Activated CD8-positive, alpha-beta T cell treated with anti-CD3 and anti-CD28 coated beads, Interleukin-2, amount 10 ng/mL, durations not matched to agents 7 days and 5 days (primary cell): ENCODE measurements around the gene GSTA1. TPM values are rescaled to one million over a fixed set of nuclear protein-coding genes. Genes with fewer than 3 reads are reported as not detected.
"Not testable (repeated sequence)": the region's sequence is repeated elsewhere in the genome, so short reads cannot be mapped to it uniquely, and the experiment has no call there.

Experiments
- ATAC-seq: fragments of 150-1000 bp; cut with Tn5 transposase; one replicate; pipeline ENCODE4 v1.10.0; 2021; ENCODE audit warnings: moderate library complexity
- CTCF ChIA-PET: fragments of 350-600 bp; sonication (Branson Sonifier 250); formaldehyde crosslinking; loops from one replicate; lab custom pipeline; 2021; ENCODE audit warnings: antibody characterized with exemption; lab: Charles Lee
- POLR2A ChIA-PET: fragments of 350-600 bp; sonication (Branson Sonifier 250); formaldehyde crosslinking; loops from one replicate; lab custom pipeline; 2021; ENCODE audit warnings: antibody characterized with exemption; lab: Charles Lee
- DNase-seq: peaks from one replicate; pipeline ENCODE4 v3.0.0-alpha.2; 2020
- H3K27ac Mint-ChIP-seq: one replicate; pipeline ENCODE4 v1.8.0; 2021; ENCODE audit warnings: mild to moderate bottlenecking, mixed read lengths
- H3K27me3 Mint-ChIP-seq: one replicate; pipeline ENCODE4 v1.8.0; 2021; ENCODE audit warnings: low read depth, mixed read lengths
- H3K36me3 Mint-ChIP-seq: one replicate; pipeline ENCODE4 v1.8.0; 2021; ENCODE audit warnings: low read depth, mixed read lengths
- H3K4me1 Mint-ChIP-seq: one replicate; pipeline ENCODE4 v1.8.0; 2021; ENCODE audit warnings: low read depth, mixed read lengths
- H3K4me3 Mint-ChIP-seq: one replicate; pipeline ENCODE4 v1.8.0; 2021; ENCODE audit warnings: mild to moderate bottlenecking, mixed read lengths
- H3K9me3 Mint-ChIP-seq: one replicate; pipeline ENCODE4 v1.8.0; 2022; ENCODE audit warnings: mixed read lengths; ENCODE audit not compliant: insufficient read depth
- total RNA-seq, 2 experiments: library from RNA; stranded (reverse); gene quantifications; one replicate each; pipeline ENCODE4 v1.2.3, GENCODE V29; 2021

Gene GSTA1
- total RNA-seq, 2 experiments from 2014 or later: not detected

DNA sequence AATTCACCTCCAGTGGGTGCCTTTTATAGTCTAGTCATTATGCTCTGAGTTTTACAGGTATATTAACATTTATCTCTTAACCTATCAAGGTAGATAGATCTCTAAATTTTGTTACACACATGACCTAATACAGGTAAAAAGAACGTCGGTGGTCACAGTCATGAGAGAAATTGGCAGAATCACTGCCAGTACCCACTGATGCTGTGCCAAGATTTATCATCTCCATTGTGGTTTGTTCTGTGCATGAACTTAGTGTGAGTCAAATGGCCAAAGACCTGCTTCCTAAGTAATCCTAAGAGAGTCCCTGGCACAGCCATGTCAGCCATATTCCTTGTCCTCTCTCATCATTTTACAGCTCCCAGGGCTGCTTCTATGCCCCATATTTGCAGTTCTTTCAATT lies 9.2 kb downstream of the GSTA1 start:
- CTCF ChIA-PET, H3K9me3 Mint-ChIP-seq, ATAC-seq, H3K27ac Mint-ChIP-seq, POLR2A ChIA-PET, H3K4me3 Mint-ChIP-seq, H3K36me3 Mint-ChIP-seq, H3K27me3 Mint-ChIP-seq, H3K4me1 Mint-ChIP-seq, DNase-seq: not testable (repeated sequence)

DNA sequence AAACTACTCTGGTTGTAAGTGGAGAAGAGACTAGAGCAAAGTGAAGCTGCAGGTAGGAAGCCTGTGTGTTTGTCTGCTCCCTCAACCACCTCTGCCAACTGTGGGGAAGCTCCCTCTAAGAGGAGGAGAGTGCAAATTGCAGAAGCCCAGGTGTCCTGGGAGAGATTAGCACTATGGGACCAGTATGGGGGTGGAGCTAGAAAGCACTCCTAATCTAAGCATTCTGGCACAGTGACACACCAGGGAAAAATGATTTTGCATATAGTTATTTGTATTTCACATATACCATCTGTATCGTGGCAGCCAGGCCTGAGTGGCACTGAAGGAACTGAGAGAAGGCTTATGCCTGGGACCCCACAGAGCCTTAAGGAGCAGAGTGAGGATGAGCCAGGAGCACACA lies 12.8 kb downstream of the GSTA1 start:
- H3K27me3 Mint-ChIP-seq: peaks cover 4% of the 10 kb centered on the region
- ATAC-seq (no peak), DNase-seq (no peak)
- H3K36me3 Mint-ChIP-seq: no peaks in the 10 kb centered on the region
- no peaks in the 10 kb centered on the region for H3K4me1 Mint-ChIP-seq
- POLR2A ChIA-PET: no interaction called here
- CTCF ChIA-PET: no interaction called here
- H3K4me3 Mint-ChIP-seq: no peak overlapping the region
- H3K27ac Mint-ChIP-seq: no peak overlapping the region
- no peaks in the 10 kb centered on the region for H3K9me3 Mint-ChIP-seq

DNA sequence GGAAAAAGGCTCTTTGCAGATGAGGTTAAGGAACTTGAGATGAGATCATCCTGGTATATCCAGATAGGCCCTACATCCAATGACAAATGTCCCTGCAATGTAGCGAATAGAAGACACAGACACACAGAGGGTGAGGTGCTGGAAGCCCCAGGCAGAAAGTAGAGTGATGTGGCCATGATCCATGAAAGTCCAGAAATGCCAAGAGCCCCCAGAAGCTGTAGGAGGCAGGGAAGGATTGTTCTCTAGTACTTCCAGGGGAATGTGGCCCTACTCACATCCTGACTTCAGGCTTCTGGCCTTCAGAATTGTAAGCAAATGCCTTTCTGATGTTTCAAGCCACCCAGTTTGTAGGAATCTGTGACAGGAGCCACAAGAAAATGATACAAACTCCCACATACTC lies 14.0 kb downstream of the GSTA1 start:
- CTCF ChIA-PET, POLR2A ChIA-PET, H3K27me3 Mint-ChIP-seq, DNase-seq, H3K9me3 Mint-ChIP-seq, H3K4me3 Mint-ChIP-seq, H3K4me1 Mint-ChIP-seq, H3K36me3 Mint-ChIP-seq, H3K27ac Mint-ChIP-seq, ATAC-seq: not testable (repeated sequence)

DNA sequence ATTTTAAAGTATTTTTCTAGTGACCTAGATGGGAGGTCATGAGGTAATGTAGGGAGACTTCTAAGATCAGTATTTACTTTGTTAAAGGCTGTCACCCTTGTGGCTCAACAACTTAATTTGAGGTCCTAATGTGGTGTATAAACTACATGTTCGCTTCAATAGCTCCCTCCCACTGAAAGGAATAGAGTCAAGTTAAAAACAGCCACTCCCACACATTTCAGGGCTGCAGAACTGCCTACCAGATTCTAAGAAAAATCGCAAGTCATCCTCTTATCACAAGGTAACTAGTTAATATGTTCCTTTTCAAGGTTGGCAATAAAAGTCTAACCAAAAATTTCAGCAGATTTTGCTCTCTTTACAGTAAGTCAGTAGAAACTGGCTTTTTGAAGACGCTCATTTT lies 15.1 kb downstream of the GSTA1 start:
- no peaks in the 10 kb centered on the region for H3K36me3 Mint-ChIP-seq
- no peak overlapping the region for H3K27ac Mint-ChIP-seq
- DNase-seq (no peak), ATAC-seq (no peak)
- H3K4me3 Mint-ChIP-seq: no peak overlapping the region
- H3K4me1 Mint-ChIP-seq: no peaks in the 10 kb centered on the region
- CTCF ChIA-PET: no interaction called here
- POLR2A ChIA-PET: no interaction called here
- no peaks in the 10 kb centered on the region for H3K27me3 Mint-ChIP-seq
- no peaks in the 10 kb centered on the region for H3K9me3 Mint-ChIP-seq

DNA sequence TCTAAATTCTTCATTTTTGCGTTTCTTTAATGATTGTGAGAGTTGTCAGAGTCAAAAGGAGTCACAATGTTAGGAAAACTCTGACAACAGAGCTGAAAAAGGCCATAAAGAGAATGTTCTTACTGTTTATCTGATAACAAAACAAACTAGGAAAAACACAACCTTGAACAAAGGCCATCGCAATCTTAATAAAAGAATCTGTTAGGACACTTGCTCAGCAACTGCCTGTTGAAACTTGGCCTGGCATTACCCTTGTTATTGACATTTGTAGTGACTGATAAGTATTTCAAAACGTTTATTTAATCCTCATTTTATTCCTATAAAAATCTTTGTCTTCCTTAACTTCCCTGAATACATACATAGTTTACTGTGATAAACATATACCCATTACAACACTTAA lies 15.7 kb downstream of the GSTA1 start:
- Mint-ChIP-seq H3K27ac (no peak overlapping the region), H3K9me3 (no peaks in the 10 kb centered on the region), H3K36me3 (no peaks in the 10 kb centered on the region), H3K27me3 (no peaks in the 10 kb centered on the region), H3K4me1 (no peaks in the 10 kb centered on the region), H3K4me3 (no peak overlapping the region)
- CTCF ChIA-PET: no interaction called here
- no peak for DNase-seq
- POLR2A ChIA-PET: no interaction called here
- no peak for ATAC-seq

DNA sequence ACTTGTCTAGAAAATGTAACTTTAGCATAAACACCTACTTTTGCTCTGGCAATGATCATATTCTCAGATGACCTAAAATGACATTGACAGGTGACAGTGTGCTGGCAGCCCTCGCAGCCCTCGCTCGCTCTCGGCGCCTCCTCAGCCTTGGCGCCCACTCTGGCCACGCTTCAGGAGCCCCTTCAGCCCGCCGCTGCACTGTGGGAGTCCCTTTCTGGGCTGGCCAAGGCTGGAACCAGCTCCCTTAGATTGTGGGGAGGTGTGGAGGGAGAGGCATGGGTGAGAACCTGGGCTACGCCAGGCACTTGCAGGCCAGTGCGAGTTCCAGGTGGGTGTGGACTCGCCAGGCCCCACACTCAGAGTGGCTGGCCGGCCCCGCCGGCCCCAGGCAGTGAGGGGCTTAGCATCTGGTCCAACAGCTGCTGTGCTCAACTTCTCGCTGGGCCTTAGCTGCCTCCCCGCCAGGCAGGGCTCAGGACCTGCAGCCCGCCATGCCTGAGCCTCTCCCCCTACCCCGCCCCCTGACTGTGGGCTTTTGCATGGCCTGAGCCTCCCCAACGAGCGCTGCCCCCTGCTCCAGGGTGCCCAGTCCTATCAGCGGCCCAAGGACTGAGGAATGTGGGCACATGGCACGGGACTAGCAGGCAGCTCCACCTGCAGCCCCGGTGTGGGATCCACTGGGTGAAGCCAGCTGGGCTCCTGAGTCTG lies 17.2 kb downstream of the GSTA1 start:
- H3K4me3 Mint-ChIP-seq: no peak overlapping the region
- no peak for ATAC-seq
- peaks cover 2% of the 10 kb centered on the region for H3K27me3 Mint-ChIP-seq
- CTCF ChIA-PET: interaction anchor here (0.9 kb wide), 1 partner anchor 52 kb away, joined by 3 read pairs; no protein-coding TSS in a partner anchor
- H3K36me3 Mint-ChIP-seq: no peaks in the 10 kb centered on the region
- H3K4me1 Mint-ChIP-seq: no peaks in the 10 kb centered on the region
- POLR2A ChIA-PET: no interaction called here
- no peak overlapping the region for H3K27ac Mint-ChIP-seq
- DNase-seq: no peak
- H3K9me3 Mint-ChIP-seq: no peaks in the 10 kb centered on the region

DNA sequence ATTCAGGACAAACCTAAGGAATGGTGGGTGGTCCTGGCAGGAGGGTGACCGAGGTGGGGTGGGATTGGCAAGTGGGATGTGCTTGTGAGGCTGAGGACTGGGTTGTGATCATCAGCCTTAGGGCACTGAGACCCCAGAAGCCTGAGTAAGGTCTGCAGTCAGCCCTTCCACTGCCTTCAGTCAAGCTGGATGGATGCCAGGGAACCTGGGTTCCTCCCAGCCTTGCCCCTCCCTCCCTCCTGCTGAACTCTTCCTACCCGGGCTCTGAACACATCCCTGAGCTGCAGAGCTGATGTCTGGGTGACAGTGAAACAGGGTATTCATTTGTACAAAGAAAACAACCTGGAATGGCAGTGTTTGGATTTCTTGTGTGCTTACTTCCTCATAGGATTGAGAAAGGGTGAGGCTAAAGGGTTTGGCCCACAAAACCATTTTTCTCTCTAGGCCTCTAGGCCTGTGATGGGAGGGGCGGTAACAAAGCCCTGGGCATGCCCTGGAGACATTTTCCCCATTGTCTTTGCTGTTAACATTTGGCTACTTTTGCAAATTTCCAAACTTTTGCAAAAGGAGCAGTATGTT lies 20.8 kb downstream of the GSTA1 start:
- H3K9me3 Mint-ChIP-seq, DNase-seq, H3K4me3 Mint-ChIP-seq, ATAC-seq, POLR2A ChIA-PET, H3K36me3 Mint-ChIP-seq, H3K27ac Mint-ChIP-seq, CTCF ChIA-PET, H3K4me1 Mint-ChIP-seq: not testable (repeated sequence)
- peaks cover 12% of the 10 kb centered on the region for H3K27me3 Mint-ChIP-seq

DNA sequence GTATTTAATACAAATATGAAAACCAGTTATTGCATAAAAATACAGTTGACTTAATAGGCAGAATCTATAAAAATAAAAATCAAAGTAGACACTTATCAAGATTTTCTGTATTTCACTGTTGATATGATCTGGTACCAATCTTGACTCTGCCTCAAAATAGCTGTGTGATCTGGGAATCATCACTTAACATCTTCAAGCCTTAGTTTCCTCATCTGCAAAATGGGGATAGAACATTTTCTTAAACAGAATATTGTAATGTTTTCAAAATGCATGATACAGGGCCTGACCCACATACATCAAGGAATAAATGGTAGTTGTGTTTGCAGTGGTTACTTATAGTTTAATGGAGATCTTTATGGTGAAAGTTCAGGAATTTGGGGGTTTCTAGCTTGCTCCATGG lies 21.4 kb downstream of the GSTA1 start:
- H3K9me3 Mint-ChIP-seq, H3K4me3 Mint-ChIP-seq, CTCF ChIA-PET, POLR2A ChIA-PET, H3K36me3 Mint-ChIP-seq, ATAC-seq, DNase-seq, H3K27ac Mint-ChIP-seq, H3K4me1 Mint-ChIP-seq: not testable (repeated sequence)
- peaks cover 14% of the 10 kb centered on the region for H3K27me3 Mint-ChIP-seq

DNA sequence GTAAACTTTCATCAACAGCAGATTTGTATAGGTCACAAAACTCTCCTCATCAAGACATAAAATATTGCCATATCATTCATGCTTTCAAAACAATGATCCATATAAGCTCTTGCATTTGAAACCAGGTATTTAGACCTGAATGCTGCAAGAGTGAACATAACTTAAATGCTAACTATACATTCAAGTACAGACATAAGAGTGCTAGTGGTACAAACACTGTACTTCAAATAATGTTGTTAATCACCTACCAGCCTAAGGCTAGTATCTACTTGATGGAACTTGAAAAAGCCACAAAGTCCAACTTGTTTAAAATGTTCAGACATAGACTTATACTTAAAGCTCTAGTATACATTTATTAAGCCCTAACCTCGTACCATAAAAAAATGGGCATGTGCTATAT lies 24.4 kb downstream of the GSTA1 start:
- POLR2A ChIA-PET: no interaction called here
- H3K4me3 Mint-ChIP-seq: no peak overlapping the region

DNA sequence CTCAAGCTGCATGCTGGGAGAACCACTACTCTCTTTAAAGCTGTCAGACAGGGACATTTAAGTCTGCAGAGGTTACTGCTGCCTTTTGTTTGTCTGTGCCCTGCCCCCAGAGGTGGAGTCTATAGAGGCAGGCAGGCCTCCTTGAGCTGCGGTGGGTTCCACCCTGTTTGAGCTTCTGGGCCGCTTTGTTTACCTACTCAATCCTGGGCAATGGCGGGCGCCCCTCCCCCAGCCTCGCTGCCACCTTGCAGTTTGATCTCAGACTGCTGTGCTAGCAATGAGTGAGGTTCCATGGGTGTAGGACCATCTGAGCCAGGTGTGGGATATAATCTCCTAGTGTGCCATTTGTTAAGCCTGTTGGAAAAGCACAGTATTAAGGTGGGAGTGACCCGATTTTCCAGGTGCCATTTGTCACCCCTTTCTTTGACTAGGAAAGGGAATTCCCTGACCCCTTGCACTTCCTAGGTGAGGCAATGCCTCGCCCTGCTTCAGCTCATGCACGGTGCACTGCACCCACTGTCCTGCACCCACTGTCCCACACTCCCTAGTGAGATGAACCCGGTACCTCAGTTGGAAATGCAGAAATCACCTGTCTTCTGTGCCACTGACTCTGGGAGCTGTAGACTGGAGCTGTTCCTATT lies 26.8 kb downstream of the GSTA1 start:
- H3K27ac Mint-ChIP-seq, POLR2A ChIA-PET, H3K9me3 Mint-ChIP-seq, DNase-seq, H3K36me3 Mint-ChIP-seq, H3K4me1 Mint-ChIP-seq, CTCF ChIA-PET, ATAC-seq, H3K4me3 Mint-ChIP-seq: not testable (repeated sequence)
- peaks cover 14% of the 10 kb centered on the region for H3K27me3 Mint-ChIP-seq

More for the DNA sequence above, 24.4 kb downstream of the GSTA1 start:
- ATAC-seq (no peak), DNase-seq (no peak)
- CTCF ChIA-PET: no interaction called here
- Mint-ChIP-seq H3K4me1 (no peaks in the 10 kb centered on the region), H3K36me3 (no peaks in the 10 kb centered on the region), H3K27ac (no peak overlapping the region), H3K27me3 (peaks cover 14% of the 10 kb centered on the region), H3K9me3 (no peaks in the 10 kb centered on the region)

DNA sequence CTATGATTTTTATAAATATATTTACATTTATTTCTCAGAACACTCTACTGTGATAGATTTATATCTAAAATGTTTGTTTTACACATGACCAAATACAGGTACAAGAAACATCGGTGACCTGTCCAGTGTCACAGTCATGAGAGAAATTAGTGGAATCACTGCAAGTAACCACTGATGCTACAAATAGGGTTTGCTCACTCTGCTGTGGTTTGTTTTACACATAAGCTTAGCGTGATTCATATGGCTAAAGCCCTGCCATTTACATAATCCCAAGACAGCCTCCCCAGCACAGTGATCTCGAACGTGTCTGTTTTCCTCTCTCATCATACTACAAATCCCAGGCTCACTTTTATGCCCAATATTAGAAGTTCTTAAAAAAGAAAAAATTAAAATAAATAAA lies 34.2 kb downstream of the GSTA1 start:
- CTCF ChIA-PET, POLR2A ChIA-PET, H3K36me3 Mint-ChIP-seq, H3K4me3 Mint-ChIP-seq, H3K9me3 Mint-ChIP-seq, H3K27ac Mint-ChIP-seq, ATAC-seq, H3K27me3 Mint-ChIP-seq, H3K4me1 Mint-ChIP-seq, DNase-seq: not testable (repeated sequence)

DNA sequence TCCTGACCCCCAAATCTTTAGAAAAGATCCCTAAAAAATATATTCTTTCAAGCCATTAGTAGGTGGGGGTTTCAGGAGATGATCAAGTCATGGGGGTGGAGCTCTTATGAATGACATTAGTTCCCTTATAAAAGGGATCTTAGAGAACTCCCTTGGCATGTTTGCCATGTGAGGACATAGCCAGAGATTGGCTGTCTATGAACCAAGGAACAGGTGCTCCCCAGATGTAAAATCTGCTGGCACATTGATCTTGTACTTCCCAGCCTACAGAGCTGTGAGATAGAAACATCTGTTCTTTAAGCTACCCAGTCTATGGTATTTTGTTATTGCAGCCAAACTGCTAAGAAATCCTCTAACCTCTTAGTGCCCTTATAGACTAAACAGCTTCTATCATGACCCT lies 36.0 kb downstream of the GSTA1 start:
- H3K27me3 Mint-ChIP-seq: peaks cover 10% of the 10 kb centered on the region
- H3K27ac Mint-ChIP-seq, H3K4me1 Mint-ChIP-seq, CTCF ChIA-PET, POLR2A ChIA-PET, DNase-seq, H3K36me3 Mint-ChIP-seq, H3K9me3 Mint-ChIP-seq, H3K4me3 Mint-ChIP-seq, ATAC-seq: not testable (repeated sequence)
